GM18520 (cell line): ENCODE results near the gene ETV1.
"Not testable (repeated sequence)": the region's sequence is repeated elsewhere in the genome, so short reads cannot be mapped to it uniquely, and the experiment has no call there.

Experiments used
- ATAC-seq: cut with Tn5 transposase; IDR thresholded peaks from one replicate; pipeline ENCODE4 v1.9.1; 2021; ENCODE audit not compliant: unreplicated experiment

ETV1 gene

GRCh38 chr7:13933536-13933935 lies 55.9 kb downstream of the ETV1 start:
- ATAC-seq: no peak

DNA sequence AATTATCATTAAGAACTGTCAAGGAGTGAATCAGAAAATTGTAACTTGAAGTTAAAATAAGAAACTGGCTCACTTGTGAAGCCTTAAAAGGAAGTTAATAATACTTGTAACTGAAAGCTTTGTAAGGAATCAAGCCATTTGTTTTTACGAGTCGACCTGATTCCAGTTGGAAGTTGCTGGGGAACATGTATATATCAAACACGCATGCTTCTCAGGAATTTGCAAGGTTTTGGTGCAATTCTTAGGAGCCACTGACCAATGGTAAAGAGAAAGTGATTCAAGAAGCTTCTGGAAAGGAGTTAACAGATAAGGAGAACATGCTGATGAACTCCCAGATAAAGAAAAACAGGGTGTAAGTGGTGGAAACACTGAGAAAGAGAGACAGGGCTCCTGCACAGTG lies 56.4 kb downstream of the ETV1 start:
- no peak for ATAC-seq

- ATAC-seq: no peak
Measured at GRCh38 chr7:13932131-13932530, 57.3 kb downstream of the ETV1 start.

DNA sequence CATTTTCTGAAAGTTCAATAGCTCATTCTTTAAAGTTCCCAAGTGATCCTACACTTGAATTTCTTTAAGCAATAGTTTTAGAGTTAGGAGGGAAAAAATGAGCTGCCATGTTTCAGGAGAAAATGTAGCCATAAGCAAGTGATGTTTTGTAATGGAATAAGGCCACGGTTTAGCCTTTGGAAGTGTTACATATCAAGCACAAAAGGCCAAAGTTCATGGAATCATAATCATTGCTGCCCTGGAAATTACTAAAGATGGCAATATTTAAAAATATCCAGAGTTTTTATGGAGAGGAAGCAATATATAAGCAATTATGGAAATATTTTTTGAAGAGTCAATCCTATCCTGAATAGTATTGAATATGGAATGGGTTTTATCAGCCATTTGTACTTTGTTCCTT lies 68.4 kb downstream of the ETV1 start:
- no peak for ATAC-seq

DNA sequence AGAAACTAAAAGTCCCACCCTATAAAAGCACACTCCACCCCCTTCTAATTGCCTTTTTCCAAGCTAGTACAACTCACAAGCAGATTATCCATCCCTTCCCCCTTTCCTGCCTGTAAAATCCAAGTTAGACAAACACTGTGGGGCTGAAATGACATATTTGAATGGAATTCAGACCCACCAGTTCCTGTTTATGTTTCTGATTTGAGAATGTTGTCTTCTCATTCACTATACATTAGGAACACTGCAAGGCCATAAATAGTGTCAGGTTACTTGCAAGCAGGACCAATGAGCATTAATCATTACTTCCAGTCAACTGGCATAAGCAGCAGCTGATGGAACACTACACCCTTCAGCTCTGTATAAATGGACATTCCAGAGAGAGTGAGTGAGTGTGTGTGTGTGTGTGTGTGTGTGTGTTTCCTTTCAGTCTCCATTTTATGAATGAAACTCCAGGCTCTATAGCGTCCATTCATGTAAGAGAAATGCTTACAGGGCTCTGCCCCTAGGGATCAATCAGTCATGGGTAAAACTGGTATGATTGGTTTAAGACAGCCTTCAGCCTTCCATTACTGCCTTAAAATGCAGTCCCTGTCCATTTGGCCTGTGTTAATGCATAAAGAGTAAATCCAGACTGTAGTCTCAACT lies 69.3 kb downstream of the ETV1 start:
- no peak for ATAC-seq

DNA sequence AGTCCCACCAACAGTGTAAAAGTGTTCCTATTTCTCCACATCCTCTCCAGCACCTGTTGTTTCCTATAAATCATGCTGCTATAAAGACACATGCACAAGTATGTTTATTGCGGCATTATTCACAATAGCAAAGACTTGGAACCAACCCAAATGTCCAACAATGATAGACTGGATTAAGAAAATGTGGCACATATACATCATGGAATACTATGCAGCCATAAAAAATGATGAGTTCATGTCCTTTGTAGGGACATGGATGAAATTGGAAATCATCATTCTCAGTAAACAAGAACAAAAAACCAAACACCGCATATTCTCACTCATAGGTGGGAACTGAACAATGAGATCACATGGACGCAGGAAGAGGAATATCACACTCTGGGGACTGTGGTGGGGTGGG lies 71.1 kb downstream of the ETV1 start:
- ATAC-seq: not testable (repeated sequence)

DNA sequence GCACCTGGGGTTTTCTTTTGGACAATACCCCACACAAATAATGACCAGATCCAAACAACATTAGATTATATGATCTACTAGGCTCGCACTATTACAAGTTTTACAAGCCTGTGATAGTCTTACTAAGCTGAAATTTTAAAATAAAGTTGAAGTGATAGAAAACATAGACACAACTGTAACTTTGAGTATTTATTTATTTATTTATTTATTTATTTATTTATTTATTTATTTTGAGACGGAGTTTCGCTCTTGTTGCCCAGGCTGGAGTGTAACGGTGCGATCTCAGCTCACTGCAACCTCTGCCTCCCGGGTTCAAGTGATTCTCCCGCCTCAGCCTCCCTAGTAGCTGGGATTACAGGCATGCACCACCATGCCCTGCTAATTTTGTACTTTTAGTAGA lies 72.4 kb downstream of the ETV1 start:
- ATAC-seq: not testable (repeated sequence)

DNA sequence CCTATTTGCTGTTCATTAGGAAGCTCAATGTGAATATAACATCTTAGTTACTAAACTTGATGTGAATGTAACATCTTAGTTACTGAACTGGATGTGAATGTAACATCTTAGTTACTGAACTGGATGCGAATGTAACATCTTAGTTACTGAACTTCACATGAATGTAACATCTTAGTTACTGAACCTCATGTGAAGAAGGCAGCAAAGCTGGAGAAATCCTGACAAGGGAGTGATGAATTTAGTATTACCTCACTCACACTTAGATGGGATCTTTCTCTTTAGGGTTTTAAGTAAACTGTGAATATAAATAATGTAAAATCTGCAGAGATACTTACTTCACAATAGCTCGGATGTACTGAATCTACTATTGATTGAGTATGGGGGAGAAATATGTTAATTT lies 73.6 kb downstream of the ETV1 start:
- no peak for ATAC-seq

DNA sequence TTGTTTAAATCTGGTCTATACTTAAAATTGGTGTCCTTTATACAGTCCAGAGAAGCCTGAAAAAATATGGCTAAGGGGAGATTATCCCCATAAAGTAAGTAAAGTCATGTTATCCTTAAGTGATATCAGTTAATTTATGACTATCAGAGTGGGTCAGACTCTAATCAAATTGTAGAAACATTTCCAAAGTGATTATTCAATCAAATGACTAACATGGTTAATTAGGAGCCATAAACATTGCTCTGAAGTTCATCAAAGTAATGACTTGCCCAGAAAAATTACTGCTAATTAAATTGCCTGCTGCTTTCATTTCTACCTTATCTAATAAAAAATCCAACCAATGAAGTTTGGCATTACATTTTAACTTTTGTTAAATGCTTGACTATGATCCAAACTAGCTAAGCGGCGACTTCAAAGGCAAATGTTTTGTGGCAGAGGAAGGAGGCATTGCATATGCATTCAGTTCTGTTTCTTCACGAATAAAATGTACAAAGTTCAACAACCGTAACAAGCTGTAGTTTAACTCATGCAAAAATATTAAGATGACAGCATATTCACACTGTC lies 76.7 kb downstream of the ETV1 start:
- ATAC-seq: no peak

GRCh38 chr7:13911909-13912308 lies 77.6 kb downstream of the ETV1 start:
- no peak for ATAC-seq

- ATAC-seq: no peak
Measured at GRCh38 chr7:13910805-13911551, 78.5 kb downstream of the ETV1 start.

GRCh38 chr7:13908667-13909397 lies 80.6 kb downstream of the ETV1 start:
- ATAC-seq: no peak

GRCh38 chr7:13907831-13908230 lies 81.6 kb downstream of the ETV1 start:
- ATAC-seq: no peak

DNA sequence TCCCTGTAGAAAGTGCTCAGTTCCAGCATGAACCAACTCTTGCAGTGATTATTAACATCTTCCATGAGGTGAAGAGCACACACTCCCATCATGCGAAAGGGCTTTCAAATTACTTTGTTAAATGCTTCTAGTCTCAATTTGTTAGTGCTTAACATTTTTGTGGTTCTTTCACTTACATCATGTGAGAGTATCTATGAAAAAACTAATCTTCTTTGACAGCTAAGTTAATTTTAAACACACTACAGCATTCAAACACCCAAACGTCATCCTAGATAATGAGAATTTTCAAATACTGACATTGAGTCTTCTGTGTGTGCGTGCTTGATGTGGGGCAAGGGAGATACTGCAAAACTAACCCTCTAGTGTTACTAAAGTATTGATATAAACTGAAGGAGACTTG lies 84.8 kb downstream of the ETV1 start:
- no peak for ATAC-seq

GRCh38 chr7:13904007-13904406 lies 85.5 kb downstream of the ETV1 start:
- no peak for ATAC-seq

DNA sequence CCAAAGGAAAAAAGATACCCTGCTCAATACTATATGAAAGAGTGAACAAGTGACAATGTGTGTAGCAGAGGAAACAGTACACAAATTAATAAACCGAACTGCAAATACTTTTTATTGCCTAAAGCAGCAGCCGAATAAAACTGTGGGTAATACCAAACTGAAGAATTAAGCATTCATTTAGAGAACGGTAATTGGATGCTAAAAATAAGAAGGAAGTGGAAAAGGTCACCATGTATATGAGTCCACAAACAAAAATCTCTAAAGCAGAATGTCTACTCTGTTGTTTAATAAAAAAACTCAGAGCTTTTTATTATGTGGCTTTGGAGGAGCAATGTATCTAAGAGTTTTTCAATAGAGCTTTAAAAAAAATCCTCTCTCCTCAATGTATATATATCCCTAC lies 87.9 kb downstream of the ETV1 start:
- ATAC-seq: no peak

DNA sequence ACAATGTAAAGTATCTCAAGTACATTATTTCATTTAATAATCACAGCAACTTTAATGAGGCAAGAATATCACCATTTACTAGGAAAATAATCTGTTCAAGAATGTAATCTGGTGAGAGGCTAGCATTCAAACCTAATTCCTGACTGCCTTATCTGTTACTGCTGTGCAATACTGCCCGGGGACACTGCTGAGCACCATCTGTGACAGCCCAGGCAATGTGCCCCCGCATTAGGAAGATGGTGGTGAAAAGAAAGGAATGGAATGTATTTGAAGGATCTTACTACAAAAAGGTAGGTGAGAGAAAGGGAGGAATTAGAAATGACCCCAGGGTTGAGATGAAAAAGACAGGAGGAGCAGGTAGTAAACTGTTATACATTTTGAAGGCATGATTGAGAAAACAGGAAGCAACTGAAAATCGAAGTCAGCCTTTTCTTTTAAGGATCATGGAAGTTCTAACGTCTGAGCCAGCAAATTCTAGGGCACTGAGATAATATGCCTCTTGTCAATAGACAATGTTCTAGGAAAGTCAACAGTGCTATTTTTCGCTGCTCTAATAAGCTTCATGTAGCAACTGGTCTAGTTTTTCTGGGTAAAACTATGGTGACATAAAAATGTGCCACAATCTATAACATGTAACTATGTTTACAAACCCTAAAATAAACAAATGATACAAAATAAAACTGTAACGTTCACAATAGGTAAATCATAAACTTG lies 90.4 kb downstream of the ETV1 start:
- ATAC-seq: no peak

DNA sequence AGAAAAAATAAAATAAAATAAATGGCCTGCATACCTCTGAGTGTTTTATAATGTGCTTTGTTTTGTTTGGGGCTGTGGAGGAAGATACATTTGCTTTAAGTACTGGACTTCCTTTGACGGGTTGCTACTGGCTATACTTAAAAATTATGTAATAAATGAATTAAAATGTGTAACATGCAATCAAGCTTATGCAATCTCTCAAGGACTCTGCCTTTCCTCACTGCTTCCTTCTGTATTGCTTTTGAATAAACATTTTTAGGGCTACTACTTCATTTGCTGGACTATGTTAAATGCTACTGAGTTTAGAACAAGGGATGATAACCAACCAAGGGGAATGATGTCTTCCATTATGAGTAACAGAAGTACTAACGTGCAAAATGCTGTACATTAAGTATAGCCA lies 91.6 kb downstream of the ETV1 start:
- ATAC-seq: no peak

- ATAC-seq: no peak
Measured at GRCh38 chr7:13894954-13895353, 94.5 kb downstream of the ETV1 start.

- no peak for ATAC-seq
Measured at GRCh38 chr7:13894377-13894776, 95.1 kb downstream of the ETV1 start.

- no peak for ATAC-seq
Measured at GRCh38 chr7:13890793-13891192, 98.7 kb downstream of the ETV1 start.
